G401 (cell line): ENCODE results near the gene PITPNM3. TPM values are rescaled to one million over a fixed set of nuclear protein-coding genes. Genes with fewer than 3 reads are reported as not detected.
"Not testable (repeated sequence)": the region's sequence is repeated elsewhere in the genome, so short reads cannot be mapped to it uniquely, and the experiment has no call there.

Experiments used
- DNase-seq: peaks from one replicate; pipeline ENCODE4 v3.0.0-alpha.2; 2015; ENCODE audit warnings: low spot score
- in situ Hi-C: cut with HindIII; loops from 2 replicates; pipeline ENCODE4 v1.10.0; 2016; ENCODE audit warnings: low sequenced_read_pairs, mixed read lengths
- total RNA-seq: library from RNA; depleted of rRNA; stranded (reverse); fragments of >200 nt; shearing (Covaris generic); gene quantifications from 2 replicates; pipeline ENCODE4 v1.2.3, GENCODE V29; 2014

PITPNM3 gene
- total RNA-seq, 1 experiment from 2014 or later, result 0.92 TPM

DNA sequence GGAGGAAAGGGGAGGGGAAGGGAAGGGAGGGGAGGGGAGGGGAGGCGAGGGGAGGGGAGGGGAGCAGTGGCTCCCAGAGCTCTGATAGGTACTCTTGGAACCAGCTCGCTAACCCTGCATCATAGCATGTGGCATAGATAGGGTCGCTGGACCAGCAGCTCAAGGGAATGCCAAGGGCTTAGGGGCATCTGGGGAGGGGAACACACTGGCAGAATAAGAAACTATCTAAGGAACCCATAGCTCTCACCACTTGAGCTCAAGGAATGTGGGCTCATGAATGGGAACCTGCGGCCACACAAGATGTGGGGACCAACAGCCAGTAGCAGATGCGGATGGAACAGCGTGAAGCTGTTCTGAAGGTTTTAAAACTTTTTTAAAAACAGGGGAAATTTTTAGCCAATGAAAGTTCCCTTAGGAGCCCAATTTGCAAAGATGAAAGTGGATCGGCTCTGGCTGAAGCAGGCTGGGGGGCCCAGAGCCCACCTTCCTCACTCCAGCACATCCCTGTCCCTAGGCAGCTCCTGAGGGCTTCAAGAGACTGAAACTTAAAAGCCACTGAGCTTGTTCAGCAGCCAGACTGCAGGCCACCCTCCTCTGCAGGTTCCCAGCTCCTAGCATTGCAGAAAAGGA lies 65.2 kb downstream of the PITPNM3 start:
- no peak for DNase-seq
- in situ Hi-C loops, result no loop called here

DNA sequence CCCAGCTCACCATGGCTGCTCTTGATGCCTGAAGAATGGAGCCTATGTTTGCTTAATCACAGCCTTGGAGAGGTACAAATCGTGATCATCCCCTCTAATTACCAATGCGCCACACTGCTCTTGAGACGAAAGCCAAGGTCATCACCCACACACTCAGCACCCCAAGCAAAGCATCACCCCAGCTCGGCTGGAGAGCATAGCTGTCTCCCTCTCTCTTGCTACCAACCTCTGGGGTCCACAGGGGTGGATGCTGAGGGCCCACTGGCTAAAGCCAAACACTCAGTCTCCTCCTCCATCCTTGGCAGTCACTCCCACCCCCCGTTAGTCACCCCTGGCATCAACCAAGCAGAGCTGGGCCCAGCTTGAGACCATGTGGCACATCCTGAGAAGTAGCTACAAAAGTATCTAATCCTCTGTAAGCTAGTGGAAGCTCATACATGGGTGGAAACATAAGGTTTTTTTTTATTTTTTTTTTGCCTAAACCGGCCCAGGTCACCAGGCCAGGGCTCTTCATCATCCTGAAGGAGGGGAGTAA lies 67.3 kb downstream of the PITPNM3 start:
- no peak for DNase-seq
- in situ Hi-C loops, result no loop called here

DNA sequence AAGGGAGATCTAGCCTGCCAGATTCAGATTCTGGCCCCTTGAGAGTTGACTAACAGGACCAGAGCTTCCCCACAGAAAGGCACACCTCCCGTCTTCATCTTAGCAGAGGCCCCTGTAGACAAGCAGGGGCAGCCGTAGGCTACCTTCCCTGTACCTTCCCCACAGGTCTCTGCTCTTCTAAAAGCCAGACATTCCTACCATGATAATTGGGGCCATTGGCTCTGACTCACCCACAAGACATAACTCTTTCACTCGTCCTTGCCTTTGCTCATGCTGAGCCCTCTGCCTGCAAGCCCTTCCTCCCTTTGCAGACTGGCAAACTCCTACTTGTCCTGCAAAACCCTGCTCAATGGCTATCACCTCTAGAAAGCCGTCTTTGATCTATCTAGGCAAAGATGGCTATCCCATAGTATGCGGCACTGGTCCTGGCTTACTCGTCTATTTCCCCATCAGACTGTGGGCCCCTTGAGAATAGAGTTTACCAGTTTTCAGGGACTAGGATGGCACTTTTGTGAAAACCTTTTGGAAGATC lies 68.3 kb downstream of the PITPNM3 start:
- in situ Hi-C loops, result no loop called here
- DNase-seq, result no peak

DNA sequence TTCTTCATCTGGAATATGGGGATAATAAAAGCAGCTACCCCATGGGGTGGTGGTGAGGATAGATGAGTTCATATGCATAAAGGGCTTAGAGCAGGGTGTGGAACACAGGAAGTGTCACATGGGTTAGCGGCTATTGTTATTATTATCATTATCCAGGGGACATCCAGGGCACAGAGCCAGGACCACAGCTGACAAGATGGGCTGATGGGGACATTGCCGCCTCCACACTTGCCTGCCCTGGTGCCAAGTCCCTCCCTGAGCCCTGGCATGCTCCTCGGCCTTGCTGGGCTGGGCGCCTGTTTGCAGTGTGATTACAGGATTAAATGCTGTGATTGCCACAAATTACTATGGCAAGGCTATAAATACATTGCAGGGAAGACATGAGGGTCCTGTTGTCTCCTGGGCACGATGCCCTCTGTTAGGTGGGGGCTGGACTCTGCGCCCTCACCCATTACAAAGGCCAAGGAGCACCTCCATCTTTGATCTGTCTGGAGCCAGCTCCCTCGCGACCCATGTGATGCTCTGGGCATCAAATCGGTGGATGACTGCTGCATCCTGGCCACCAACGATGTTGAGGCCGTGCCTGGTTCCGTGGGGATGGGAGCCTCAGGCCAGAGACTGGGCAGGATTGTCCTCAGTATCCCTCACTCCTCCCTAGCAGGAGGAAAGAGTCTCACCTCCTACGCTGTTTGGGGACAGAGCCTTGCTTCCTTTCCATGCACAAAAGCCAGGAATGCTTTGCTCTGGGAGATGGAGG lies 68.9 kb downstream of the PITPNM3 start:
- in situ Hi-C loops, result no loop called here

DNA sequence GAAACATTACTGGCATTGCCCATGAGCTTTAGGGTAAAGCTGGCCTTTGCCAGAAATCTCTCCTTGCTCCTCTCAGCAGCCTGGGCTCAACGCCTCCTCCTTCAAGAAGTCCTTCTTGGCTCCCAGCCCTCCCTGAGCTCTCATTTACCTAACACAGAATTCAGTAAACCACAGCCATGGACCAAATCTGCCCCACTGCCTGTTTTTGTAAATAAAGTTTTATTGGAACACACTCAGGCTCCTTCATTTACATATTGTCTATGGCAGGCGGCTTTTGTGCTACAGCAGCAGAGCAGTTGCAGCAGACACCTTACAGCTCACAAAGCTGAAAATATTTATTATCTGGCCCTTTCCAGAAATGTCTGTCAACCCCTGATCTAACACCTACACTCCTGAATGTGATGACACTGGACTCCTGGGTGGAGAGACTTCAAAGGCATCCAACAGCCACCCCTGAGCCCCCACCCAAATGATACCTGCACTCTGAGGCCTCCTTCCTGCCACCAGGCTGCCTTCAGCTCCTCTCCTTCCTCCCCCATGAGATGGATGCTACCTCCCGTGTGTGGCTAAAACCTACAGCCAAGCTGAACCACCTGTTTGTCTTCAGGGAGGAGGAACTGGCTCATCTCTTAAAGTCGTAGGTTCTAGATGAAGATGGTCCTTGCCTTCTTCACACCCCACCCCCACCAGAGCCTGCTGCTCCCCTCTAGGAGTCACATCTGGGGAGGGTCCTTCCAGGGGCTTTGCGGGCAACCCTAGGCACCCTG lies 70.5 kb downstream of the PITPNM3 start:
- in situ Hi-C loops, result no loop called here
- peak; percentile 62 for DNase-seq

More for the DNA sequence above, 68.9 kb downstream of the PITPNM3 start:
- peak; percentile 84 for DNase-seq

DNA sequence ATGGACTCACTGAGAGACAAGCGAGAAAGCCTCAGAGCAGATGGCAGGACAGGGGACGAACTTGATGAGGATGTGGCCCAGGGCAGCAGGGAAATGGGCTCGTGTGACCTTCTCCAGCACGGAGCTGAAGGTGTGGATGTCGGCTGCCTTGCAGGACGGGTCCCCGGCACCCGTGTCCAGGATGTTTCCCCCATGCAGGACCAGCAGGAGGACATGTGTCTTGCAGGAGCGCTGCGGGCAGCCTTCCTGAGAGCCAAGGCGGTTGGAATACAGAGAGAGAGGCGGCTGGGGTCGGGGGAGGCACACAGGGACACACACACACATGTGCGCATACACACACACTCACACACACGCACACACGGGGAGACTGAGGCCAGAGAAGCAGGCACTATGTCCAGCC lies 72.8 kb downstream of the PITPNM3 start:
- no peak for DNase-seq
- in situ Hi-C loops, result no loop called here

DNA sequence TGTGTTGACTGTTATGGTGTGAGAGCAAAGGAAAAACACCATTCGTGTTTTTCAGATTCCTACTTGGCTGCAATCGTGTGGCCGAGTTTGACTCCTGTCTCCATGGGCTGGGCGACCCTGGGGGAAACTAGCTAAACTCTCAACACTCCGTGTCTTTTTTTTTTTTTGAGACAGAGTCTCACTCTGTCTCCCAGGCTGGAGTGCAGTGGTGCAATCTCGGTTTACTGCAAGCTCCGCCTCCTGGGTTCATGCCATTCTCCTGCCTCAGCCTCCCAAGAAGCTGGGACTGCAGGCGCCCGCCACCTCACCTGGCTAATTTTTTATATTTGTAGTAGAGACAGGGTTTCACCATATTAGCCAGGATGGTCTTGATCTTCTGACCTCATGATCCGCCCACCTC lies 73.6 kb downstream of the PITPNM3 start:
- in situ Hi-C loops, DNase-seq: not testable (repeated sequence)

DNA sequence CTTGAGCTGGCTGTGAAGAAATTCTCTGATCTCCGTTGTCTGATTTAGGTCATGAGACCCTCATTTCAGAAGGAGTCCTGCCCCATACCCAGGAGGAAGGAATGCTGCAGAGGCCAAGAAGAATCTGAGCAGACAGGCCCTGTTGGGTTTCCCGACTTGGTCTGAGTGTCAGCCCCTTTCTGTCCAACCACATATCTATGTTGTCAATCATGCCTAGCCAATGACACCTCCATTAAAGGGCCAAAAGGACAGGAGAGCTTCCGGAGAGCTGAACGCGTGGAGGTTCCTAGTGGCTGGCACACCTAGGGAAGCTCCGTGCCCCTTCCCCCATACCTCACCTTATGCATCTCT lies 74.3 kb downstream of the PITPNM3 start:
- DNase-seq, result no peak
- in situ Hi-C loops, result no loop called here

DNA sequence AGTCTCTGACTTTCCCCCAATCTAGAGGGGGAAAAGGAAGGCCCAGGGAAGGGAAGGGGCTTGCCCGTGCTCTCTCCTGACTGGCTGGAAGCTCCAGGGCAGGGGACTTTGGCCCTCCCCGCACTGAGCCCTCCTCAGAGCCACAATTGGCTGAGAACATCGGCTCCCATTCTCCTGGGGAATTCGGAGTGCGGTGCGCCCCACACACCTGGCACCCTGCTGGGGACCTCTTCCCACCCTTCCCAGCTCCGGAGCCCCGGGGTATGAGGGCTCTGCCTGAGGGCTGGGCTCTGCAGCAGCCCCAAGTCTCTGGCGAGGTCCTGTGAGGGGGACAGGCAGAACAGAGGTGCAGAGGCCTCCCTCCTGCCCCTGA lies 76.1 kb downstream of the PITPNM3 start:
- no peak for DNase-seq
- in situ Hi-C loops, result no loop called here

DNA sequence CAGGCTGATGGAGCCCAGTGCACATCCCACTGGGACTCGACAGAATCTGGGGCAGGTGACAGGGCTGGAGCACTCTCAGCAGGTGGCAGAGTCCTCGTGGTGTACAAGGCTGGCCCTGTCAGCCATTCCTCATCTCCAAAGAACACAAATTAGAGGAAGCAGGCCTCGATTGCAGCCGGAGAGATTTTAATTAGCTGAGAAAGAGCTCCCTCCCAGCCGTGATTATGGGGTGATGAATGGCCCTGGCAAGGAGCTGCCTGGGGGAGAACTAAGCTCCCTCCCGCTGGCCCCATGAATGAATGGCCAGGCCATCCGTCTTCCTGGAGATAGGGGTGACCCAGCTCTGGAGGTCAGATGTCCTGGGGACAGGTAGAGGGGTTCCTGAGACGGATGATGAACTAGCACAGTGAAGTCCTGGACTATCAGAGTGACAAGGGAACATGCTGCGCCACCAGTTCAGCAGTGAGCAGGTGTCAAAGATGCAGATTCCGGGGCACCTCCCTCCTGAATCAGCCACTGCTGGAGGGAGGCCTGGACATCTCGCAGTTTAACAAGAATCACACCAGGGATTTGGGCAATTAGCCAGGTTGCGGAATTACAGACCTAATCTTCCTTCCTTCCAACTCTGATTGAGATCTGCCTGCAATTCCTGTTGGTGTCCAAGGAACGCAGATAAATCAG lies 76.6 kb downstream of the PITPNM3 start:
- in situ Hi-C loops, result no loop called here
- DNase-seq, result no peak

DNA sequence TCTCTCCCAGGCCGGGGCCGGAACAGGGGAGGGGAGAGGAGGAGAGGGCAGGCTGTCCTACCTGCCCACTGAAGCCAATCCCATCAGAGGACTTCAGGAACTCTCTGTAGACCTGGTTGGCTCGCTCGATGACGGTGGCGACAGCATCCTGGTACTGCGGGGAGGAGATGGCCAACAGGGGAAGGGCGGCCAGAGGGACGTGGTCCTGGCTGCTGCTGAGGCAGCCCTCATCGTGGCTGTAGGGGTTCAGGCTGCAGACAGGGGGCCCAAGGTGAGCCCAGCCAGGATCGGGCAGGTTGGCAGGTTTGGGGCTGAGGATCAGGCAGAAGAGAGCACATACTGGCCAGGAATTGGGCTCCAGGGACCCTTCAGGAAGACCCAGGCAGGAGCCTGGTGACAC lies 77.9 kb downstream of the PITPNM3 start:
- DNase-seq, result no peak
- in situ Hi-C loops, result no loop called here

DNA sequence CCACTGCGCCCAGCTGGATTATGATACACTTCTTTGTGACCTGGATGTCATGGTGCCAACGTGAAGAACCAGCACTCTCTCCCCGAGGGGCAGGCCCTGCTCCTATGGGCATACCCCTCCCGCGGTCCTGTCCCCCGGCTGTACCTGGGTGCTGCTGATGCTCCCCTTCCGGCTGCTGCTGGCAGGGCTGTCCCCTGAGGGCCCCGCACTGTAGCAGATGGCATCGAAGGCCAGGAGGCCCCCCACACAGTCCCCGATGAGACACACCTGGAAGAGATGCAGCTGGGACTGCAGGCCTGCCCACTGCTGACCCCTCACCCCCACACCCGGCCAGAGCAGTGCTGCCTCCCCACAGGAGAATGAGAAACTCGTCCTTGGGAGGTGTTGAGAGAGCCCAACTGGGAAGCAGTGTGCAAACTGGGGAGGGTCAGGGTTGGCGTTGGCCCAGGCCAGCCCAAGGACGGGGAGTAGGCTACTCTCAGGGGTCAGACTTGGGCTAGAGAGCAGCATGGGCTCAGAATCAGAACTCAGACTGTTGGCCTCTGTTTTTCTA lies 78.4 kb downstream of the PITPNM3 start:
- DNase-seq, result no peak
- in situ Hi-C loops, result no loop called here

DNA sequence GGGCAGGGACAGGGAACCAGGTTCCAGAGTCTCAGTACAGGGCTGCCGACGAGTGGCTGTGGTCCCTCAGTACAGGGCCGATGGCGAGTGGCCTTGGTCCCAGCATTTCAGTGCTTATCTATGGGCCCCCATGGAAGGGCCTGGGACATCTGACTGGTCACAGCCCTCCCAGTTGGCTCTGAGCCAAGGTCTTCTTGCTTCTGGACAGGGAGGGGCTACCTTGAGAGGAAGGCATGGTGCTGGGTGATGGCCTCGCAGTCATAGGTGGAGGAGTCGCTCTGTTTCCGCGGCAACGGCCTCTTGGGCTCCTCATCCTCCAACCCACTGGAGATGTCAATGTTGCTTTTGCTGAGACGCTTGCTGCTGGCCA lies 79.6 kb downstream of the PITPNM3 start:
- in situ Hi-C loops, result no loop called here
- no peak for DNase-seq

DNA sequence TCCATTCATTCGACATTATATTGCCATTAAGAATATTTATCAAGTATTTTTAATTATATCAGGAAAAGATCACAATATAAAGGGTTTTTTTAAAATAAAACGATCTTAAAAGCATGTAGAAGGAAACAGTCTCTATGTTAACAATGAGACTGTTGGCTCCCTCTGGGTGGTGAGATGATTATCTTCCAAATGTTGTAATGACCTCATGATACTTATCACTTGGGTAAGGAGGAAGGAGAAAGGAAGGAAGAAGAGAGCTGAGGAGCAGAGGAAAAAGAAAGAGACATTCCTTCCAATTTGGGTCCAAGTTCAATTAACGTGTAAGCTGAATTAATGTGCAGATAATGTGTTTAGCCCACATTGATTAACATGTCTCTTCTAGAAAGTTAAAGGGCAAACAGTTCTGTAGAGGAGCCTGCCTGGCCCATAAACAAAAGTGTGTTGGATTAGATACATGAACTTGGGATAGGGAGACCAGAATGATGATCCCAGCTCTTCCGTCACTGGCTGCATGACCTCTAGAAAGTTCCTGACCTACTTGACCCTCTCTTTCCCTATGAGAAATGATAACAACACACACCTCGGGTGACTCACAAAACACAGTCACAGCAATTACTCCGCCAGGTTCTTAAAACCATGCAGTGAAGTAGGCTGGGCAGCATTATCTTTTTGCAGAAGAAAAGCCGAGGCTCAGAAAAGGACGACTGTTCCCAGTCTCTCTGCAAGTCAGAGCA lies 80.1 kb downstream of the PITPNM3 start:
- in situ Hi-C loops, result no loop called here
- no peak for DNase-seq

DNA sequence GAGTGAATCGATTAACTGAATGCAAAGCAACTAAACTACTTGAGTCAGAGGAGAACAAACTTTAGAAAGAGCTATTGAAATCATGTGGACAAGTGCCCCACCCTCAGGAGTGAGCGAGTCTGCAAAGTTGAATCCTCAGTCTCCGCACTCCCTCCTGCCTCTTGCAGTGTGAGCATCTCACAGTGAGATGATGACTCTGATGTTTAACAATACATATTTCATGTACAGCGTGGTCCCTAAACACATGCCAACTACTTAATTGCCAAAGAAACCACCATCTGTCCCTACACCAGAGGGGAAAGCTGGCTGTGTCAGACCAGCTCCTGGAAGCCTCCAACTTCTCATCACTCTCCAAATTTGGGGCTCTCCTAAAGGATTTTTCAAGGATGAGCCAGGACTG lies 80.9 kb downstream of the PITPNM3 start:
- DNase-seq, result peak; percentile 79

DNA sequence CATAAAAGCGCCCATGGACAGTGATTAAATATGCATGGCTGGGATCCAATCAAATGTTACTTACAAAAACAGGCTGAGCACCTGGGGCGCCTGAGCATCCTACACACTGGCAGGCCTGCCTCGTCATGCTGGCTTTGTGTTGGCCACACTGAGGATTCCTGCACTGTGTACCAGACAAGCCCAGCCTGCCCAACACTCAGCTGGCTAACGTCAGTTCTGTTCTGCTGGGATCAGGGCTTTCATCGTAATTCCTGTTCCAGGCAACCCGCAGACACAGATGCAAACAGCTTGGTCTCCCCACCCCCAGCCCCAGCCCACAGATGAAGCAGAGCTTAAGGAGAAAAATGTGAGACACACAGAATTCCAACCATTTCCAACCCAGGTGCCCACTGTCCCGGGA lies 81.4 kb downstream of the PITPNM3 start:
- in situ Hi-C loops, result no loop called here
- DNase-seq, result peak; percentile 80

More for the DNA sequence above, 80.9 kb downstream of the PITPNM3 start:
- in situ Hi-C loops, result no loop called here

DNA sequence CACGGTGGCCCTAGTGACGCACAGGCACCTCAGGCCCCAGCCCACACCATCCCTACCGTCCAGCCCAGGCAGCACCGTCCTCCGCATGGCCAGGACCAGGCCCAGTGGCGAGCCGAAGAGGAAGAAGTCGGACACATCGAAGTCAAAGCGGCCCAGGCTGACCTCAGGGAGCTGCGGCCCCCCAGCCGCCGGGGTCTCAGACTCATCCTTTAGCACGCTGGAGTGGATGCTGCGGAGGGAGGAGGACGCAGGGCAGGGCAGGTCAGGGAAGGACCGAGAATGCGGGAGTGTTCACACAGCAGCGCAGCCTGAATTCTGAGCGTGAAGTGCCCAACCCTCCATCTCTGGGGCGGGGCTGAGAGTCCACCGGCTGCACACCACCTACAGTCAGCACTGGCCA lies 82.0 kb downstream of the PITPNM3 start:
- in situ Hi-C loops, result no loop called here
- no peak for DNase-seq

DNA sequence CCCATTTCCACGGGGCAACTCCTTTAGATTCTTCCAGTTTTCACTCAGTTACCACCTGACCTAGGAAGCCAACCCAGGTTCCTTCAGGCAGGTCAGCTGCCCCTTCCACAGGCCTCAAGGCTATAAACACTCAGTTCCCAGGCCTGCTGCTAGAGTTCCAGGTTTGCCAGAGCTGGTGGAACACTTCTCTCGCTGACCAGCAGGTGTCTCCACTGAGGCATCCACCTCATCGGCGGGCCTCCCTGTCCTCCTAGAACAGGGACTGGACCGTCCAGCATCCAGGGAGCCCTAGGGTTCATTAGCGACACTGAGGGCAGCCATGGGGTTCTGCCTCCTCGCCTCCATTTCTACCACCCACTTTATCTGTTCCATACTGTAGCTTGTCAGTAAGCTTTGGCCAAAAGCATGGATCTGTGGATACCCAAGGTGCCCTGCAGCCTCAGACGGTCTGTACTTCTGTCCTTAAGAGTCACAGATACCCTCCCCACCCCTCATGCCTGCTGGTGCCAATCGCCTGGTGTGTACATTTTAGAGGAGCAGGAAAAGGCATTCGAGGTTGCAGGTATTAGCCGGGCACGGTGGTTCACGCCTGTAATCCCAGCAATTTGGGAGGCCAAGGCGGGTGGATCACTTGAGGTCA lies 83.1 kb downstream of the PITPNM3 start:
- peak; percentile 87 for DNase-seq
- in situ Hi-C loops, result no loop called here
